Subcutaneous abdominal adipose tissue (tissue), 5 donors: ENCODE results near the gene RDH12.

Source experiments
- H3K27ac ChIP-seq: one replicate; pipeline ENCODE4 v1.7.0; 2013; ENCODE audit warnings: low read depth, mild to moderate bottlenecking, inconsistent platforms, low read length, moderate library complexity
- H3K27me3 ChIP-seq, 5 donors: one replicate each; pipeline ENCODE4 v1.7.0; 2013; ENCODE audit warnings: low read length in 5 of 5, inconsistent platforms in 1 of 5; ENCODE audit not compliant: control insufficient read depth in 5 of 5, insufficient read depth in 4 of 5
- H3K36me3 ChIP-seq, 5 donors: one replicate each; pipeline ENCODE4 v1.7.0; 2013; ENCODE audit warnings: low read length in 5 of 5; ENCODE audit not compliant: control insufficient read depth in 5 of 5, insufficient read depth in 5 of 5
- H3K4me1 ChIP-seq, 5 donors: one replicate each; pipeline ENCODE4 v1.7.0; 2013; ENCODE audit warnings: low read length in 5 of 5, mild to moderate bottlenecking in 3 of 5, moderate library complexity in 1 of 5; ENCODE audit not compliant: control insufficient read depth in 5 of 5, insufficient read depth in 5 of 5
- H3K4me3 ChIP-seq, 5 donors: one replicate each; pipeline ENCODE4 v1.7.0; 2013; ENCODE audit warnings: low read length in 5 of 5, low read depth in 1 of 5
- H3K9ac ChIP-seq, 5 donors: one replicate each; pipeline ENCODE4 v1.7.0; 2013; ENCODE audit warnings: low read length in 5 of 5, mild to moderate bottlenecking in 4 of 5, moderate library complexity in 3 of 5
- H3K9me3 ChIP-seq, 5 donors: one replicate each; pipeline ENCODE4 v1.7.0; 2013; ENCODE audit warnings: low read length in 5 of 5; ENCODE audit not compliant: control insufficient read depth in 5 of 5
- donor health status: healthy.
- donor health status: healthy.
- donor health status: healthy.
- donor health status: healthy.
- donor health status: healthy.

RDH12 gene

GRCh38 chr14:67759916-67760315, 58.2 kb downstream of the RDH12 start:
- Histone ChIP-seq H3K36me3 (peaks cover 26 to 73% (median 57%) of the 10 kb centered on the region in 5 donors), H3K9me3 (no peaks in the 10 kb centered on the region), H3K27me3 (no peaks in the 10 kb centered on the region)

GRCh38 chr14:67762051-67762450, 60.4 kb downstream of the RDH12 start:
- H3K4me3 ChIP-seq, result no peak overlapping the region
- H3K9ac ChIP-seq, result no peak overlapping the region
- H3K9me3 ChIP-seq, result no peaks in the 10 kb centered on the region
- no peak overlapping the region for H3K27ac ChIP-seq
- no peaks in the 10 kb centered on the region for H3K27me3 ChIP-seq
- H3K36me3 ChIP-seq, result peaks cover 31 to 76% (median 64%) of the 10 kb centered on the region in 5 donors
- peaks cover 0 to 12% (median 8%) of the 10 kb centered on the region in 5 donors for H3K4me1 ChIP-seq

More at GRCh38 chr14:67759916-67760315, 58.2 kb downstream of the RDH12 start:
- Histone ChIP-seq H3K4me3 (no peak overlapping the region), H3K27ac (no peak overlapping the region), H3K9ac (no peak overlapping the region), H3K4me1 (peaks cover 0 to 5% (median 0%) of the 10 kb centered on the region in 5 donors)

GRCh38 chr14:67763158-67763822, 61.6 kb downstream of the RDH12 start:
- Histone ChIP-seq H3K9me3 (no peaks in the 10 kb centered on the region), H3K4me1 (peaks cover 0 to 12% (median 8%) of the 10 kb centered on the region in 5 donors), H3K27ac (no peak overlapping the region), H3K9ac (no peak overlapping the region), H3K27me3 (no peaks in the 10 kb centered on the region), H3K36me3 (peaks cover 42 to 80% (median 73%) of the 10 kb centered on the region in 5 donors), H3K4me3 (no peak overlapping the region)

- Histone ChIP-seq H3K27me3 (no peaks in the 10 kb centered on the region), H3K9ac (no peak overlapping the region), H3K9me3 (no peaks in the 10 kb centered on the region), H3K4me3 (no peak overlapping the region), H3K27ac (no peak overlapping the region), H3K36me3 (peaks cover 52 to 86% (median 85%) of the 10 kb centered on the region in 5 donors), H3K4me1 (peaks cover 0 to 12% (median 8%) of the 10 kb centered on the region in 5 donors)
These were observed 62.8 kb downstream of the RDH12 start for GRCh38 chr14:67764496-67764895.

- Histone ChIP-seq H3K36me3 (peaks cover 47 to 86% (median 83%) of the 10 kb centered on the region in 5 donors), H3K4me3 (no peak overlapping the region)
These were observed 63.6 kb downstream of the RDH12 start for GRCh38 chr14:67765192-67765834.

DNA sequence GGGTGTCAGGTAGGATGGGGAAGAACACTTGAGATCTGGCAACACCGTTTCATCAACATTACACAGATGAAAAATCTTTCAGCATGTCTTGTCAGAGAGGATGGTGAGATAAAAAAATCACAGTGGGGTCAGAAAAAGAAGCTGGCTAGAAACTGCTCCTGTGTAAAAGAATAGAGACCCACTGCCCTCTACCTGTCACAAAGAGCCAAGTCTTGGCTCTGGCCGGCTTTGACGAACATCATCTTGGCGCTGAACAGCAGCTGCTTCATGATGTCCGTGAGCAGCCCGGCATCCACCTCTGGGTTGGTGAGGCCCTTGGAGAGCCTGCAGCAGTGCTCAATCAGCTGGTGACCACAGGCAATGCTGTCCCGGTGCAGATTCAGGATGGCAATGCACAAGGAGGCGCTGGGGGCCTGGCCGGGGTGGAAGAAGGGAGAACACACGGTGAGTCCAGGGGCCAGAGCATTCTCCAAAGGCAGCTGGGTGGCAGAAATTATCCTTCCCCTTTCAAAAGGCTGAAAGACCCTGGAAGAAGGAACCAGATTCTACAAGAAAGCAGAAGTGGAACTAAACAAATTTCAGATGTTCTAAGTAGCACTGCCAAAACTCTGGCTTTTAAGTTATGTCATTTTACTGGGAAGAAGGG, 64.5 kb downstream of the RDH12 start:
- peaks cover 0 to 12% (median 8%) of the 10 kb centered on the region in 5 donors for H3K4me1 ChIP-seq
- H3K4me3 ChIP-seq, result no peak overlapping the region
- no peak overlapping the region for H3K9ac ChIP-seq
- peaks cover 52 to 86% (median 83%) of the 10 kb centered on the region in 5 donors for H3K36me3 ChIP-seq
- no peaks in the 10 kb centered on the region for H3K27me3 ChIP-seq
- no peaks in the 10 kb centered on the region for H3K9me3 ChIP-seq
- no peak overlapping the region for H3K27ac ChIP-seq

More at GRCh38 chr14:67765192-67765834, 63.6 kb downstream of the RDH12 start:
- no peaks in the 10 kb centered on the region for H3K27me3 ChIP-seq
- H3K4me1 ChIP-seq, result peaks cover 0 to 12% (median 8%) of the 10 kb centered on the region in 5 donors
- H3K27ac ChIP-seq, result no peak overlapping the region
- H3K9ac ChIP-seq, result no peak overlapping the region
- H3K9me3 ChIP-seq, result no peaks in the 10 kb centered on the region

DNA sequence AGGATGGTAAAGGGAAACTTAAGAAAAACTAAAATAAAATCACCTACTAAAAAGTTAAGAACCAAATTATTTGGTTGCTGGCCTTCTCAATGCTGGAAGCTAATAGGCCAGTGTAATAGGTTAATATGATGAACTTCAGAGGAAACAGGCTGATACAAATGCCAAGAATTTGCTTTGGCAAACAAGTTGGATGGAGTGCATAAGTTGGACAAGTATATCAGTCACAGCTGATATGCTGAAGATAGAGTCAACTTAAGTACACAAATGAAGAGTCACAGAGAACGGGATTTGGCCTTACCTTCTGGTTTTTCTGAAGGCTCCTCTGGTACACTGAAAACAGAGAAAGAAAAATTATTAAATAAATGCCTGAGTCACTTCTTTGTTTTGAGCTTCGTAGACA, 66.5 kb downstream of the RDH12 start:
- Histone ChIP-seq H3K36me3 (peaks cover 61 to 90% (median 85%) of the 10 kb centered on the region in 5 donors), H3K27ac (no peak overlapping the region), H3K4me1 (peaks cover 0 to 12% (median 8%) of the 10 kb centered on the region in 5 donors), H3K27me3 (no peaks in the 10 kb centered on the region), H3K9ac (no peak overlapping the region), H3K4me3 (no peak overlapping the region), H3K9me3 (no peaks in the 10 kb centered on the region)

GRCh38 chr14:67773844-67774377, 72.2 kb downstream of the RDH12 start:
- Histone ChIP-seq H3K4me3 (no peak overlapping the region), H3K9ac (no peak overlapping the region), H3K9me3 (no peaks in the 10 kb centered on the region), H3K27ac (no peak overlapping the region), H3K4me1 (no peaks in the 10 kb centered on the region), H3K36me3 (peaks cover 63 to 99% (median 94%) of the 10 kb centered on the region in 5 donors), H3K27me3 (no peaks in the 10 kb centered on the region)

- Histone ChIP-seq H3K36me3 (peaks cover 58 to 100% (median 94%) of the 10 kb centered on the region in 5 donors), H3K27ac (no peak overlapping the region), H3K9ac (no peak overlapping the region)
These were observed 75.1 kb downstream of the RDH12 start for GRCh38 chr14:67776653-67777322.

More at GRCh38 chr14:67776653-67777322, 75.1 kb downstream of the RDH12 start:
- Histone ChIP-seq H3K9me3 (no peaks in the 10 kb centered on the region), H3K4me1 (no peaks in the 10 kb centered on the region), H3K4me3 (no peak overlapping the region), H3K27me3 (no peaks in the 10 kb centered on the region)
